ENCODE data around the gene POLR2A.
A peak's percentile ranks its signal among the peaks of the same experiment; 100 is the strongest.

GRCh38 chr17:7484067-7484918, at the start of gene POLR2A:
- no peak for TF ChIP-seq CTCF (IDR thresholded peaks at IDR 0.05)
- TF ChIP-seq POLR2A (IDR thresholded peaks at IDR 0.05), result peak; percentile 100

Measured in right lobe of liver (tissue), 4 donors.